T-helper 22 cell (primary cell): ENCODE results near the gene GPM6B.
A peak's percentile ranks its signal among the peaks of the same experiment; 100 is the strongest.

Experiments used
- DNase-seq: peaks from one replicate; pipeline ENCODE4 v3.0.0-alpha.2; 2020; ENCODE audit warnings: low read depth

Gene GPM6B

GRCh38 chrX:13724878-13725277 is 92.0 kb downstream of the GPM6B start:
- DNase-seq, result peak; percentile 36

- no peak for DNase-seq
Observed at GRCh38 chrX:13721819-13722519, 94.9 kb downstream of the GPM6B start.

DNA sequence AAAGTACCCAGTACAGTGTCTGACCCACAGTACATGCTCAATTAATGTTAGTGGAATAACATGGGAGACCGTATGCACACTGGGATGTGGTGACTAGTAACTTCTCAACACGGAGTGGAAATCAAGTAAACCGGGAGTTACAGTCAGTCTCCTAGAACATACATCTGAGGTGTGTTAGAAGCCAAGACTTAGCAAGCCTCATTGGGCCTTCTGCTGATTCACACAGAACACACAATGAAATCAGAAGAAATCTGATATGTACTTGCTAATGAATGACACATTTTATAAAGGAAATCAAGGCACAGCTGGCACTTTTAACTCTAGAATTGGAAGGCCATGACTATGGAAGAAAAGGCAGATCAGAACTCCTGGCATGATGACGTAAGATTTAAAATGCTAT is 95.5 kb downstream of the GPM6B start:
- DNase-seq, result no peak
